Loucy (cell line): Measurements from ENCODE around the gene CLDND2.

Experiments
- H2AFZ ChIP-seq: fragments of 200-600 bp; sonication (generic); 2 replicates; pipeline ENCODE4 v1.6.0; 2016; ENCODE audit warnings: antibody characterized with exemption, mild to moderate bottlenecking, low read length, moderate library complexity
- H3F3A ChIP-seq: fragments of 200-600 bp; 2 replicates; pipeline ENCODE4 v1.6.0; 2016; ENCODE audit warnings: antibody characterized with exemption, low read depth, mild to moderate bottlenecking
- H3K27me3 ChIP-seq: fragments of 200-600 bp; sonication (generic); 2 replicates; pipeline ENCODE4 v1.6.1; 2014; ENCODE audit warnings: low read length, mild to moderate bottlenecking; ENCODE audit not compliant: insufficient read depth, poor library complexity, severe bottlenecking
- H3K36me3 ChIP-seq: fragments of 200-600 bp; sonication (generic); 2 replicates; pipeline ENCODE4 v1.6.1; 2016; ENCODE audit warnings: low read length; ENCODE audit not compliant: insufficient read depth
- H3K4me1 ChIP-seq: fragments of 200-600 bp; sonication (generic); 2 replicates; pipeline ENCODE4 v1.5.1; 2014; ENCODE audit warnings: low read length, mild to moderate bottlenecking; ENCODE audit not compliant: insufficient read depth, poor library complexity, severe bottlenecking
- H3K4me2 ChIP-seq: fragments of 200-600 bp; sonication (generic); 2 replicates; pipeline ENCODE4 v1.6.0; 2014; ENCODE audit warnings: antibody characterized with exemption, low read length, low read depth, mild to moderate bottlenecking; ENCODE audit not compliant: poor library complexity, severe bottlenecking
- H3K4me3 ChIP-seq: fragments of 200-600 bp; sonication (generic); 2 replicates; pipeline ENCODE4 v1.5.1; 2014; ENCODE audit warnings: low read length, mild to moderate bottlenecking, mixed read lengths; ENCODE audit not compliant: poor library complexity, severe bottlenecking
- H3K79me2 ChIP-seq: fragments of 200-600 bp; sonication (generic); 2 replicates; pipeline ENCODE4 v1.6.1; 2014; ENCODE audit warnings: low read length; ENCODE audit not compliant: insufficient read depth
- H3K9ac ChIP-seq: fragments of 200-600 bp; sonication (generic); 2 replicates; pipeline ENCODE4 v1.6.0; 2014; ENCODE audit warnings: mild to moderate bottlenecking, low read depth, low read length, moderate library complexity; ENCODE audit not compliant: poor library complexity, severe bottlenecking
- H3K9me2 ChIP-seq: fragments of 200-600 bp; sonication (generic); replicated peaks from 2 replicates; pipeline ENCODE4 v1.6.1; 2016; ENCODE audit warnings: low read depth, low read length, mixed read lengths
- H3K9me3 ChIP-seq: fragments of 200-600 bp; sonication (generic); 2 replicates; pipeline ENCODE4 v1.6.1; 2014; ENCODE audit warnings: mild to moderate bottlenecking, antibody characterized with exemption, low read length, low read depth; ENCODE audit not compliant: insufficient read depth
- H4K20me1 ChIP-seq: fragments of 200-600 bp; sonication (generic); 2 replicates; pipeline ENCODE4 v1.6.0; 2014; ENCODE audit warnings: antibody characterized with exemption, low read length, mild to moderate bottlenecking; ENCODE audit not compliant: insufficient read depth, poor library complexity, severe bottlenecking
- EZH2phosphoT487 ChIP-seq: fragments of 200-600 bp; IDR thresholded peaks from 2 replicates; pipeline ENCODE4 v1.6.1; 2018; ENCODE audit warnings: antibody characterized with exemption, mild to moderate bottlenecking, moderate library complexity, borderline replicate concordance
- TF ChIP-seq, protein P1 (sequence below): fragments of 200-600 bp; sonication (generic); conservative IDR thresholded peaks from 2 replicates; pipeline ENCODE4 v1.5.1; 2014; ENCODE audit warnings: mild to moderate bottlenecking, antibody characterized with exemption, low read length

The CLDND2 gene

DNA sequence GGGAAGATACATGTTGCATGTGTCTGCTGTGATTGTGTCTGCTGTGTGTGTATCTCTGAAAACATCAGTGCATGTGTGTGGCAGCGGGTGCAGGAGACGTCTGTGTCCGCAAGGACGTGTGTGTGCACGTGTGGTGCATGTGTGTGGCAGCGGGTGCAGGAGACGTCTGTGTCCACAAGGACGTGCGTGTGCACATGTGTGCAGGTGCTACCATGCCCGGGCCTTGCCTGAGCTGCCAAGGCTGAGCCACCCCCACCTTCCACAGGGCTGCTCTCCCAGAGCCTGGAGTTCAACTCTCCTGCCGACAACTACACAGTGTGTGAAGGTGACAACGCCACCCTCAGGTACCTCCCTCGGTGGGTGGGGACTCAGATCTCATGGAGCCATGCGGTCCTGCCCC is 47.0 kb downstream of the CLDND2 start:
- TF ChIP-seq, protein P1, sequence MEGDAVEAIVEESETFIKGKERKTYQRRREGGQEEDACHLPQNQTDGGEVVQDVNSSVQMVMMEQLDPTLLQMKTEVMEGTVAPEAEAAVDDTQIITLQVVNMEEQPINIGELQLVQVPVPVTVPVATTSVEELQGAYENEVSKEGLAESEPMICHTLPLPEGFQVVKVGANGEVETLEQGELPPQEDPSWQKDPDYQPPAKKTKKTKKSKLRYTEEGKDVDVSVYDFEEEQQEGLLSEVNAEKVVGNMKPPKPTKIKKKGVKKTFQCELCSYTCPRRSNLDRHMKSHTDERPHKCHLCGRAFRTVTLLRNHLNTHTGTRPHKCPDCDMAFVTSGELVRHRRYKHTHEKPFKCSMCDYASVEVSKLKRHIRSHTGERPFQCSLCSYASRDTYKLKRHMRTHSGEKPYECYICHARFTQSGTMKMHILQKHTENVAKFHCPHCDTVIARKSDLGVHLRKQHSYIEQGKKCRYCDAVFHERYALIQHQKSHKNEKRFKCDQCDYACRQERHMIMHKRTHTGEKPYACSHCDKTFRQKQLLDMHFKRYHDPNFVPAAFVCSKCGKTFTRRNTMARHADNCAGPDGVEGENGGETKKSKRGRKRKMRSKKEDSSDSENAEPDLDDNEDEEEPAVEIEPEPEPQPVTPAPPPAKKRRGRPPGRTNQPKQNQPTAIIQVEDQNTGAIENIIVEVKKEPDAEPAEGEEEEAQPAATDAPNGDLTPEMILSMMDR, result no peak
- no peak for TF ChIP-seq EZH2phosphoT487
- no peaks in the 10 kb centered on the region for H3F3A ChIP-seq
- no peak overlapping the region for H3K9ac ChIP-seq
- no peak overlapping the region for H3K4me3 ChIP-seq
- H3K4me2 ChIP-seq, result no peak overlapping the region
- no peak overlapping the region for H2AFZ ChIP-seq
- H3K79me2 ChIP-seq, result no peaks in the 10 kb centered on the region
- H4K20me1 ChIP-seq, result no peaks in the 10 kb centered on the region
- no peaks in the 10 kb centered on the region for H3K4me1 ChIP-seq
- no peaks in the 10 kb centered on the region for H3K27me3 ChIP-seq
- H3K9me3 ChIP-seq, result no peaks in the 10 kb centered on the region
- no peaks in the 10 kb centered on the region for H3K36me3 ChIP-seq
- H3K9me2 ChIP-seq, result no peaks in the 10 kb centered on the region

DNA sequence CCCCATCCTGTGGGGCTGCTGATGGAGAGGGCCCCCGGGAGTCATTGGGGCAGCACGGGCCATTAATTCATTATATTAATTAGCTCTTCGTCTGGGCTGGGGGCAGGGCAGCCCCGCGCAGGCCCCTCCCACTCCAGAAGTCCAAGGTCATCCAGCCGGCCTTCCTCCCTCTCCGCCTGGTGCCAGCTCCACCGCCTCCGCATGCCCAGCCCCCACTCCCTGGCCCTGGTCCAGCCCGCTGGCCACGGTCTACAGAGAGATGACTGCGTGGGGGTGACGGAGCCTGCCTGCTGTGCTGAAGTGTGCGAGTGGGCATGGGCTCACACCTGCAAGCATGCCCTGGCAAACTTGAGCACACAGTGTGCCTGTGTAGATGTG is 48.5 kb downstream of the CLDND2 start:
- Histone ChIP-seq H3K27me3 (no peaks in the 10 kb centered on the region), H4K20me1 (no peaks in the 10 kb centered on the region), H3F3A (no peaks in the 10 kb centered on the region), H3K9ac (no peak overlapping the region), H3K4me2 (no peak overlapping the region), H3K9me3 (no peaks in the 10 kb centered on the region), H2AFZ (no peak overlapping the region), H3K36me3 (no peaks in the 10 kb centered on the region), H3K9me2 (no peaks in the 10 kb centered on the region), H3K4me3 (no peak overlapping the region), H3K79me2 (no peaks in the 10 kb centered on the region), H3K4me1 (no peaks in the 10 kb centered on the region)
- TF ChIP-seq, protein P1, result no peak
- no peak for TF ChIP-seq EZH2phosphoT487

DNA sequence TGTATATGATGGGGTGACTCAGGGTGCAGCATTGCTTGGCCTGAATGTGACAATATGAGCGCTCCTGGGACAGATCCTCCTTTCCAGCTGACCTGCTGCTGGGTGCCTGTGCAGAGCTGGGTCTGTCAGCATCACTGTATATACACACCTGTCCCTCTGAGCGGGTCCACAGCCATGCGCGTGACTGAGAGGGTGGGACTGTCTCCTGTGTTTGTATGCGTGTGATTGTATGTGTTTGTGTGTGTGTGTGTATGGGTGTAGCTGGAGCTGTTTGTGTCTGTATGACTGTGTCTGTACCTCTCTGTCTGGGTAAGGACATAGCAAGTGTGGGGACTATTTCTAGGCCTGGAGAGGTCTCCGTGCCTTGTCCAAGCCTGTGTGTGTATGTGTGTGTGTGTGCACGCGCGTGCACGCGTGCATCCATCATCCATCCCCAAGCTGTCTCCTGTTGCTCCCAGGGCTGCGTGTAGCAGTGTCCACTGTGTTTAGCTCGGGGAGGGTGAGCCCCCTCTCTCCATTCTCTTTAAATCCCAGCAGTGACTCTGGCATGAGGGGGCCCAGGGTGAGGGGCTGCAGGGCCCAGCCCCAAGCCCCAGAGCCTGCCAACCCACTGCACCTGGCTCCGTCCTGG is 49.0 kb downstream of the CLDND2 start:
- Histone ChIP-seq H2AFZ (no peak overlapping the region), H3K9me2 (no peaks in the 10 kb centered on the region), H3K36me3 (no peaks in the 10 kb centered on the region), H3K4me2 (no peak overlapping the region), H3K79me2 (no peaks in the 10 kb centered on the region), H3K4me1 (no peaks in the 10 kb centered on the region), H3K27me3 (no peaks in the 10 kb centered on the region), H3F3A (no peaks in the 10 kb centered on the region), H3K9ac (no peak overlapping the region), H3K4me3 (no peak overlapping the region), H4K20me1 (no peaks in the 10 kb centered on the region), H3K9me3 (no peaks in the 10 kb centered on the region)
- TF ChIP-seq, protein P1, result no peak
- TF ChIP-seq EZH2phosphoT487, result no peak
